Lower lobe of right lung (tissue), 2 donors: Measurements from ENCODE around the gene ETV6. TPM values are rescaled to one million over a fixed set of nuclear protein-coding genes. Genes with fewer than 3 reads are reported as not detected.

Experiments
- ATAC-seq, 2 donors: fragments of 200-7000 bp; cut with Tn5 transposase; one replicate each; pipeline ENCODE4 v1.9.1; 2020 to 2022; ENCODE audit warnings: mild to moderate bottlenecking in 2 of 2, moderate library complexity in 2 of 2
- DNase-seq: peaks from one replicate; pipeline ENCODE4 v3.0.0-alpha.2; 2020
- H3K27ac ChIP-seq: fragments of 200-600 bp; one replicate; pipeline ENCODE4 v1.8.0; 2022
- H3K27me3 ChIP-seq: fragments of 200-600 bp; one replicate; pipeline ENCODE4 v1.8.0; 2022; ENCODE audit warnings: low read depth
- H3K36me3 ChIP-seq: fragments of 200-600 bp; one replicate; pipeline ENCODE4 v1.8.0; 2022; ENCODE audit warnings: mild to moderate bottlenecking
- H3K4me1 ChIP-seq: fragments of 200-600 bp; one replicate; pipeline ENCODE4 v1.8.0; 2022
- H3K4me3 ChIP-seq: fragments of 200-600 bp; one replicate; pipeline ENCODE4 v1.8.0; 2022; ENCODE audit warnings: mild to moderate bottlenecking
- H3K9me3 ChIP-seq: fragments of 200-600 bp; one replicate; pipeline ENCODE4 v1.8.0; 2022
- CTCF ChIP-seq: fragments of 200-600 bp; IDR thresholded peaks from one replicate; pipeline ENCODE4 v1.8.0; 2022; ENCODE audit warnings: antibody characterized with exemption, mild to moderate bottlenecking
- intact Hi-C: fragments of 100-400 bp; cut with DNase I; formaldehyde crosslinking; loops from one replicate; pipeline ENCODE4 v1.11.0; 2022
- total RNA-seq: library from RNA; stranded (reverse); fragmentation: NEBNext Ultra II Directional; extraction: Animal tissue kit (Norgen Biotek cat#: 25700); gene quantifications from one replicate; pipeline ENCODE4 v1.2.1, GENCODE V29; 2021
- donor health status: DM: no; HTN: yes; CAD: no; lungs with severe emphysema.

ETV6 gene
- total RNA-seq, 1 donor from 2014 or later = 48.4 TPM

GRCh38 chr12:11872055-11872454 is 222.6 kb downstream of the ETV6 start:
- intact Hi-C loops = no loop called here
- H3K4me3 ChIP-seq = no peak overlapping the region
- H3K27me3 ChIP-seq = no peaks in the 10 kb centered on the region
- H3K9me3 ChIP-seq = no peaks in the 10 kb centered on the region
- peaks cover 19% of the 10 kb centered on the region for H3K4me1 ChIP-seq
- ATAC-seq = no peak
- TF ChIP-seq CTCF = no peak
- peaks cover 49% of the 10 kb centered on the region for H3K36me3 ChIP-seq
- no peak overlapping the region for H3K27ac ChIP-seq
- DNase-seq = no peak

GRCh38 chr12:11875414-11875935 is 226.0 kb downstream of the ETV6 start:
- Histone ChIP-seq H3K4me3 (no peak overlapping the region), H3K27ac (no peak overlapping the region), H3K27me3 (no peaks in the 10 kb centered on the region), H3K4me1 (peaks cover 50% of the 10 kb centered on the region), H3K9me3 (no peaks in the 10 kb centered on the region), H3K36me3 (peaks cover 22% of the 10 kb centered on the region)
- DNase-seq (no peak), ATAC-seq (no peak)
- intact Hi-C loops = no loop called here
- TF ChIP-seq CTCF = no peak

GRCh38 chr12:11876307-11876706 is 226.8 kb downstream of the ETV6 start:
- H3K27me3 ChIP-seq = no peaks in the 10 kb centered on the region
- no peak overlapping the region for H3K4me3 ChIP-seq
- DNase-seq (no peak), ATAC-seq (no peak)
- TF ChIP-seq CTCF = no peak
- H3K4me1 ChIP-seq = peaks cover 54% of the 10 kb centered on the region
- peaks cover 15% of the 10 kb centered on the region for H3K36me3 ChIP-seq
- no peak overlapping the region for H3K27ac ChIP-seq
- intact Hi-C loops = no loop called here
- no peaks in the 10 kb centered on the region for H3K9me3 ChIP-seq

- peak overlapping the region; percentile 7 for H3K27ac ChIP-seq
- H3K27me3 ChIP-seq = no peaks in the 10 kb centered on the region
- peaks cover 5% of the 10 kb centered on the region for H3K36me3 ChIP-seq
- peaks cover 54% of the 10 kb centered on the region for H3K4me1 ChIP-seq
- intact Hi-C loops = no loop called here
- no peak for DNase-seq
- no peak for TF ChIP-seq CTCF
- H3K9me3 ChIP-seq = no peaks in the 10 kb centered on the region
- no peak overlapping the region for H3K4me3 ChIP-seq
- no peak for ATAC-seq
Measured at GRCh38 chr12:11877102-11877826, 227.8 kb downstream of the ETV6 start.

- intact Hi-C loops = no loop called here
- Histone ChIP-seq H3K27me3 (no peaks in the 10 kb centered on the region), H3K4me1 (peaks cover 54% of the 10 kb centered on the region), H3K9me3 (no peaks in the 10 kb centered on the region), H3K36me3 (peaks cover 7% of the 10 kb centered on the region), H3K4me3 (no peak overlapping the region), H3K27ac (peak overlapping the region; percentile 7)
- no peak for DNase-seq
- TF ChIP-seq CTCF = no peak
- peak; percentile 48 to 66 for ATAC-seq
Measured at GRCh38 chr12:11877869-11878780, 228.7 kb downstream of the ETV6 start.
